ENCODE data around the gene RNF220. TPM values are rescaled to one million over a fixed set of nuclear protein-coding genes. Genes with fewer than 3 reads are reported as not detected.

RNF220 gene
- total RNA-seq, 4 donors from 2014 or later: 53.5 to 112 (median 61.9) TPM

GRCh38 chr1:44484155-44484688 is 79.2 kb downstream of the RNF220 start:
- TF ChIP-seq, protein P1, sequence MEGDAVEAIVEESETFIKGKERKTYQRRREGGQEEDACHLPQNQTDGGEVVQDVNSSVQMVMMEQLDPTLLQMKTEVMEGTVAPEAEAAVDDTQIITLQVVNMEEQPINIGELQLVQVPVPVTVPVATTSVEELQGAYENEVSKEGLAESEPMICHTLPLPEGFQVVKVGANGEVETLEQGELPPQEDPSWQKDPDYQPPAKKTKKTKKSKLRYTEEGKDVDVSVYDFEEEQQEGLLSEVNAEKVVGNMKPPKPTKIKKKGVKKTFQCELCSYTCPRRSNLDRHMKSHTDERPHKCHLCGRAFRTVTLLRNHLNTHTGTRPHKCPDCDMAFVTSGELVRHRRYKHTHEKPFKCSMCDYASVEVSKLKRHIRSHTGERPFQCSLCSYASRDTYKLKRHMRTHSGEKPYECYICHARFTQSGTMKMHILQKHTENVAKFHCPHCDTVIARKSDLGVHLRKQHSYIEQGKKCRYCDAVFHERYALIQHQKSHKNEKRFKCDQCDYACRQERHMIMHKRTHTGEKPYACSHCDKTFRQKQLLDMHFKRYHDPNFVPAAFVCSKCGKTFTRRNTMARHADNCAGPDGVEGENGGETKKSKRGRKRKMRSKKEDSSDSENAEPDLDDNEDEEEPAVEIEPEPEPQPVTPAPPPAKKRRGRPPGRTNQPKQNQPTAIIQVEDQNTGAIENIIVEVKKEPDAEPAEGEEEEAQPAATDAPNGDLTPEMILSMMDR (IDR thresholded peaks at IDR 0.05; ENCODE audit: low read depth): no peak

- TF ChIP-seq, protein P1 (IDR thresholded peaks at IDR 0.05; ENCODE audit: low read depth): no peak
These were observed 80.3 kb downstream of the RNF220 start for GRCh38 chr1:44485229-44485933.

DNA sequence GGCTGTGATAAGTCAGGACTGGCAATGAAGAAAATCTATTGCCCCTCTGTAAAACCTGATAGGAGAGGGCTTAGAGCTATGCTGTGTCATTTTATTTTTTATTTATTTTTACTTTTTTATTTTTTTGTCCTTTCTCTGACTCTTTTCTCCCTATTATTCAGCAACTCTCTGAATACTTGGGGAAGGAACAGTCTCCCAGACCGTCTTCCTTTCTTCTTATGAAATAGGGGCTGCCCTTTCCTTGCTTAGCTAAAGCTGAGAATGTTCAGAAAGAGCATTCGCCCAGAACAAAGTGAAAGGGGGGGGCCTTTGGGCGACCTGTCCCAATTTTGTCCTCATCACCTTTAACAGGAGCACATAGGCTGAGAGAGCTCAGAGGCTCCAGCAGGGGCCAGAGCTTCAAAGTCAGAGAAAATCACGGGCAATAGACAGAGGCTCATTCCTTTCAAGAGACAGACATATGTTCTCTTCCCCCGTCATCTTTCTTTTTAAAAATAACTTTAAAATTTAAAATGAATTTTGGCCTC is 80.9 kb downstream of the RNF220 start:
- TF ChIP-seq, protein P1 (IDR thresholded peaks at IDR 0.05; ENCODE audit: low read depth): no peak

DNA sequence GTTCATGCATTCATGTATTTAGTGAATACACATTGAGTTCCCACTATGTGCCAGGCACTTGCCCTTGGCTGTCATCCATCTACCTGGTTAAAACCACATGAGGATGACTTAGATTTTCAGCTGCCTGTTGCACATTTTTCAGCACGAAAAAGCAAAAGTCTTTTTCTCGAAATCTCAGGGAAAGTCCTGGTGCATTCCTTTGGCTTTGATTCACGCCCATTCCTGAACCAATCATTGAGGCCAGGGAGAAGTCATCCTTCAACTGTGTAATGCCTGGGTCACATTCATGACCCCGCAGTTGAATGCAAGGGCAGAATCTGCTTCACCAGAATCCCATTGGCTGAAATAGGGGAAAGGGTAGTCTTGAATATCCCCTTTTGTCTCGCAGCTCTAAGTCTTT is 84.4 kb downstream of the RNF220 start:
- TF ChIP-seq, protein P1 (IDR thresholded peaks at IDR 0.05; ENCODE audit: low read depth): no peak

DNA sequence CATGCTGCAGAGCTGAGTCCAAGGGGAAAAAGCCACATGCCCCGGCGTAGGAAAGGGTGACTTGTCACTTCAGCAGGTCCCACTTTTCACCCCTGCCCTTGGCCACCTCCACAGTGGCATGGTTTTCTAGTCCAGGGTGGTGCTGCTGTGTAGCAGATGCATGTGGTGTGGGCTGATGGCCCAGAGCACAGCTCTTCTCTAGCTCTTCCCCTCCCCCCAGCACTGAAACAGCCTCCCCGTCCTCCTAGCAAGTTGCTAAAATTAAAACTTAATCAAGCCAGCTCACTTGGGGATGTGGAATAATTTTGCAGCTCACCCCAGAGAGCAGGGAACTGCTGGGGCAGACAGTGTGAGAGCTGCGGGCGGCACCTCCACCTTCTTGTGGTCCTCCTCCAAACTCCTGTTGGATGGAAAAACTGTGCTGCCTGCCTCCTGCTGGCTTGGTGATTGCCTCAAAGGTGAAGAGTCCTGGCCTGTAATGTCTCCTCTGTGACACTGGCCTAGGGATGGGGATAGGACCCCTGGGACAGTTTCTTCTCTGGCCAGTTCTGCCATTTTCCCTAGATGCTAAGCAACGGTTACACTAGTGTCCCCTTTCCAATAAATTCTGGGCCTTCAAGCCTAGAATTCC is 91.6 kb downstream of the RNF220 start:
- TF ChIP-seq, protein P1 (IDR thresholded peaks at IDR 0.05; ENCODE audit: low read depth): no peak

- TF ChIP-seq, protein P1 (IDR thresholded peaks at IDR 0.05; ENCODE audit: low read depth): no peak
These were observed 92.5 kb downstream of the RNF220 start for GRCh38 chr1:44497422-44498170.
